ENCODE results near the gene YIPF4. TPM values are rescaled to one million over a fixed set of nuclear protein-coding genes. Genes with fewer than 3 reads are reported as not detected.

YIPF4 gene
- total RNA-seq, 4 donors from 2014 or later: 17.6 to 28.3 (median 23.8) TPM

DNA sequence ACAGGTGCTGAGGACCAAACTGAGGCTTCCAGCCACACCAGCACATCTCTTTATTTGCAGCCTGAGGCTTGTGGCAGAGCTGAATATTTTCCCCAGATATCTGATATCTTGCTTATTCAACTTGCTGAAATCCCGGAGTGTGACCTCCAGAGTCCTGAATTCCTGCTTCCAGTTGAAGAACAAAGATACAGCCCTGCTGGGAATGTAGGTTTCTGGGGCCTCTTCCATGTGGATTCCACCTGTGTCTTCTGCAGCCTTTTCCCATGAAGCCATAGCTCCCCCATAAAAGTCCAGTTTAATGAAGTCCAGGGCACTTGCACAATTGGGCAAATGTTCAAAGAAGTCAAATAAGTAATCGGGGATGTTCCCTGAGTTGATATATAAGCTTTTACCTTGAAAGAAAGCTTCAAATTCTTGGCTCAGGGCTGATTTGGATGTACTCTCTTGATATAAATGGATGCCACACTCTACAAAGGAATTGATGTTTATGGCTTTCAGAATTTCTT is 27.9 kb upstream of the YIPF4 start:
- no peak overlapping the region for H3K27ac ChIP-seq
- TF ChIP-seq, protein P1, sequence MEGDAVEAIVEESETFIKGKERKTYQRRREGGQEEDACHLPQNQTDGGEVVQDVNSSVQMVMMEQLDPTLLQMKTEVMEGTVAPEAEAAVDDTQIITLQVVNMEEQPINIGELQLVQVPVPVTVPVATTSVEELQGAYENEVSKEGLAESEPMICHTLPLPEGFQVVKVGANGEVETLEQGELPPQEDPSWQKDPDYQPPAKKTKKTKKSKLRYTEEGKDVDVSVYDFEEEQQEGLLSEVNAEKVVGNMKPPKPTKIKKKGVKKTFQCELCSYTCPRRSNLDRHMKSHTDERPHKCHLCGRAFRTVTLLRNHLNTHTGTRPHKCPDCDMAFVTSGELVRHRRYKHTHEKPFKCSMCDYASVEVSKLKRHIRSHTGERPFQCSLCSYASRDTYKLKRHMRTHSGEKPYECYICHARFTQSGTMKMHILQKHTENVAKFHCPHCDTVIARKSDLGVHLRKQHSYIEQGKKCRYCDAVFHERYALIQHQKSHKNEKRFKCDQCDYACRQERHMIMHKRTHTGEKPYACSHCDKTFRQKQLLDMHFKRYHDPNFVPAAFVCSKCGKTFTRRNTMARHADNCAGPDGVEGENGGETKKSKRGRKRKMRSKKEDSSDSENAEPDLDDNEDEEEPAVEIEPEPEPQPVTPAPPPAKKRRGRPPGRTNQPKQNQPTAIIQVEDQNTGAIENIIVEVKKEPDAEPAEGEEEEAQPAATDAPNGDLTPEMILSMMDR (IDR thresholded peaks at IDR 0.05): no peak
- no peak for TF ChIP-seq POLR2A (IDR thresholded peaks at IDR 0.05)
- intact Hi-C loops (cut with DNase I): no loop called here
- DNase-seq: no peak
- no peaks in the 10 kb centered on the region for H3K36me3 ChIP-seq
- no peaks in the 10 kb centered on the region for H3K4me1 ChIP-seq
- H3K9me3 ChIP-seq: no peaks in the 10 kb centered on the region
- no peaks in the 10 kb centered on the region for H3K27me3 ChIP-seq
- no peak overlapping the region for H3K4me3 ChIP-seq (replicated peaks in 1 of 3)
- 89 to 100% methylated on average over 2 of the region's 2 CpGs for WGBS, 2 donors

DNA sequence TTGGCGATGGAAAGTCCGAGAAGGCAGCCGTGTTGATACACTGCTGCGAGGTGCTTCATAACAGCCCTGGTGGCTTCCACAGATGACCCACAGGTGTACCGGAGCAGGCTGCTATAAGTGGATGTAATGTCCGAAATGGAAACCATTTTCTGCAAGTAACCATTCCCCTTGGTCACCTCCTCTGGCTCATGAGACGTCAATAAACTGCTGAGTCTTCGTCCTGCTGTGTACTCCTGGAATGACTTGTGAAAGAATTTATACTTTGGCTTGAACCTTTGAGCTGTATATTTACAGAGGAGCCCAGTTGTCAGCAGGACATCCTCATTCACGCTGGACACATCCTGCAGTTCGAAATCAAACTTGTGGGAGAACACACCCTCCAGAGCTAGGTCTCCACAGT is 27.4 kb upstream of the YIPF4 start:
- WGBS, 2 donors: 78 to 87% methylated on average over 10 of the region's 10 CpGs
- Histone ChIP-seq H3K4me1 (no peaks in the 10 kb centered on the region), H3K27ac (no peak overlapping the region), H3K27me3 (no peaks in the 10 kb centered on the region), H3K4me3 (replicated peaks in 1 of 3) (no peak overlapping the region), H3K9me3 (no peaks in the 10 kb centered on the region), H3K36me3 (no peaks in the 10 kb centered on the region)
- TF ChIP-seq, protein P1 (IDR thresholded peaks at IDR 0.05): no peak
- no peak for TF ChIP-seq POLR2A (IDR thresholded peaks at IDR 0.05)
- intact Hi-C loops (cut with DNase I): no loop called here
- no peak for DNase-seq

DNA sequence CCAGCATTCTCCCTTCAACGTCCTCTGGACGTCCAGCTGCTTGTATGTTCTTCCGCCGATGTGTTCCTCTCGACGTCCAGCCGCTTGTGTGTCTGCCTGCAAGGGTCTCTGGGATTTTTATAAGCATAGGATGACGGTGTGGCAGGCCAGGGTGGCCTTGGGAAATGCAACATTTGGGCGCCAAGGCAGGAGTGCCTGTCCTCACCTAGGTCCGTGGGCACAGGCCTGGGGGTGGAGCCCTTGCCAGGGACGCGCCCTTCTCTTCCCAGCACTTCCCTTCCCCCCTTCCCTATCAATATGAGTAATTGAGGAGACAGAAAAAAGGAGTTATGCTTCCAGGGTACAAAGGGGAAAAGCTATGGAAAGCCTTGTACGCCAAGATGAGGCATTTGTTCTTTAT is 19.5 kb upstream of the YIPF4 start:
- no peaks in the 10 kb centered on the region for H3K27me3 ChIP-seq
- DNase-seq: no peak
- TF ChIP-seq POLR2A (IDR thresholded peaks at IDR 0.05): no peak
- TF ChIP-seq, protein P1 (IDR thresholded peaks at IDR 0.05): no peak
- 82 to 85% methylated on average over 13 of the region's 13 CpGs for WGBS, 2 donors
- intact Hi-C loops (cut with DNase I): no loop called here
- no peak overlapping the region for H3K4me3 ChIP-seq (replicated peaks in 1 of 3)
- H3K4me1 ChIP-seq: no peaks in the 10 kb centered on the region
- no peaks in the 10 kb centered on the region for H3K36me3 ChIP-seq
- H3K9me3 ChIP-seq: no peaks in the 10 kb centered on the region
- no peak overlapping the region for H3K27ac ChIP-seq

DNA sequence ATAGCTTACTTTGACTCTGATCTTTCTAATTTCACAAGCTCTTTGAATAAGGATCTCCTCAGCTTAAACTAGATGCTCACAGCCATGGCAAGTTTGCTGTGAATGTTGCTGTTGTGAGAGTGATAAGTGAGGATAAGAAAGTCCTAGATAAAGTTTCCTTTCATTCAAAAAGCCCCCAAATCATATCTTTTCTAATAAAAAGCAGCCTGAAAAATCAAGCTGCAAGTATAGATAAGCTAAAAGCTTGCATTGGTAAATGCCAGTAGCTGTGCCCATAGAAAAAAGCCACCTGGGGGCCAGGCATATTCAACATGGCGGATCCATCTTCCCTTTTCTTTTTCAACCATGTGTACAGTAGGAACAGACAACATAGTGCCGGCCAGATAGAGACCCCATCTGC is 17.3 kb upstream of the YIPF4 start:
- WGBS, 2 donors: 84 to 89% methylated on average over 2 of the region's 2 CpGs
- intact Hi-C loops (cut with DNase I): no loop called here
- TF ChIP-seq, protein P1 (IDR thresholded peaks at IDR 0.05): no peak
- TF ChIP-seq POLR2A (IDR thresholded peaks at IDR 0.05): no peak
- Histone ChIP-seq H3K4me1 (no peaks in the 10 kb centered on the region), H3K27ac (no peak overlapping the region), H3K36me3 (no peaks in the 10 kb centered on the region), H3K9me3 (no peaks in the 10 kb centered on the region), H3K4me3 (replicated peaks in 1 of 3) (no peak overlapping the region), H3K27me3 (no peaks in the 10 kb centered on the region)
- DNase-seq: no peak

DNA sequence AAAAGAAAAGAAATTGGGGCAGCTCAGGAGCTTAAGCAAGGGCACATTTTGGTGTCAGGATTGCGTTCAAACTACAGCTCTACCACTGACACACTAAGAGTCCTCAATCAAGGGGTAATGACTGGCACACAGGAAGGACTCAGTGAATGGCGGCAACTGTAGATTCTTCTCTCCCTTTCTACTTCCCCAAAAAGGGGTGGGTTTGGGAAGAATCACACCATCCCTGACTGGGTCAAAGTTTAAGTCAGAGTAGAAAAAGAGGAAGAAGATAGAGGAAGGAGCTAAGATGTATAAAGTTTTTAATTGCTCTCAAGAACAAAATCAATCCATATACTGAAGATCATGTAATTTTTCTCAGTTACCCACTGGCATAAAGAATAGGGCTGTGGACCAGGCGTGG is 15.6 kb upstream of the YIPF4 start:
- no peaks in the 10 kb centered on the region for H3K4me1 ChIP-seq
- TF ChIP-seq, protein P1 (IDR thresholded peaks at IDR 0.05): no peak
- no peaks in the 10 kb centered on the region for H3K27me3 ChIP-seq
- no peak for DNase-seq
- no peaks in the 10 kb centered on the region for H3K36me3 ChIP-seq
- H3K9me3 ChIP-seq: no peaks in the 10 kb centered on the region
- no peak overlapping the region for H3K4me3 ChIP-seq (replicated peaks in 1 of 3)
- intact Hi-C loops (cut with DNase I): no loop called here
- no peak overlapping the region for H3K27ac ChIP-seq
- WGBS, 2 donors: 85 to 90% methylated on average over 3 of the region's 3 CpGs

Data from thyroid gland (tissue), 4 donors.